Measurements from ENCODE around the gene MYOM1.
A peak's percentile ranks its signal among the peaks of the same experiment; 100 is the strongest.

Gene MYOM1

DNA sequence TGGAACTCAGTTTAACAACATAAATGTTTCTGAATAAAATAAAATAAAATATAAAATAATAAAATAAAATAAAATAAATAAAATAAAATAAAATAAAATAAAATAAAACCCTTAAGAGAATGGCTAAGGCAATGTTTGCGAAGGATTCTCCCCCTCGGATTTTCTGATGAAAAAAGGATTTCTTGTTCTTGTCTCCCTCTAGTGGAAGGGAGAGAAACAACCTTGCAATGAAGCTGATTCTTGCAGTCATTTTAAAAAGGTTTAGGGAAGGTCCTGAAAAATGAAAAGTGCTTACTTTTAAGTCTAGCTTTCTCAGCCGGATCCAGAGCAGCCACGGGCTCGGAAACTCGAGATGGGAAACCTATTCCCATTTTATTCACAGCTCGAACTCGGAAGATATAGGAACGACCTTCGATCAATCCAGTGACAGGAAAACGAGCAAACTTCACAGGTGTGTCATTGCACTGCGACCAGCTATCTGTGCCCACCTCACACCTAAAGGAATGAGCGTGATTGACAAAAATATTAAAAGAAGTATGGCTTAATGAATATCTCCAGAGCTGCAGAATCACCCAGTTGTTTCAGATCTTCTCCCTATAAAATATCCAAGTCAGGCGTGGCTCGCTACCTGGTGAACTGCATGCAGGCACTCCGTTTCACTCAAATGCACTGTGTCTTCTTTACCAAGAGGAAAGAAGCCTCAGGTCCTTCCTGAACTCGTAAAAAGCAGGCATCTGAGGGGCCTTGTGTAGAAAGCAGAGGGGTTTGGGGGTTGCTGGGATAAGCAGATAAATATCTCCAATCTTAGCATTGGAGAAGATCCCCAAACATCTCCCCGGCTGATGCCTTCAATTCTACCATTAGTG lies 68.1 kb downstream of the MYOM1 start:
- peak; percentile 38 for DNase-seq (ENCODE audit: low spot score)

DNA sequence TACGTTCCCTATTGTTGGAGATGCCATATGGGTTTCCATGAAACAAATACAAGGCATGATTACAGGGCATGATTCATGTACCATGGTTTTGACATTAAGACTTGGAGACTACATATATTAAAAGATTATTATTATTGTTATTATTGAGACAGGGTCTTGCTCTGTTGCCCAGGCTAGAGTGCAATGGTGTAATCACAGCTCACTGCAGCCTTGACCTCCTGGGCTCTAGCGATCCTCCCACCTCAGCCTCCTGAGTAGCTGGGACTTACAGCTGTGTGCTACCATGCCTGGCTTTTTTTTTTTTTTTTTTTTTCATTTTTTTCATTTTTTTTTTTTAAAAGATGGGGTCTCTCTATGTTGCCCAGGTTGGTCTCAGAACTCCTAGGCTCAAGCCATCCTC lies 69.1 kb downstream of the MYOM1 start:
- no peak for DNase-seq (ENCODE audit: low spot score)

DNA sequence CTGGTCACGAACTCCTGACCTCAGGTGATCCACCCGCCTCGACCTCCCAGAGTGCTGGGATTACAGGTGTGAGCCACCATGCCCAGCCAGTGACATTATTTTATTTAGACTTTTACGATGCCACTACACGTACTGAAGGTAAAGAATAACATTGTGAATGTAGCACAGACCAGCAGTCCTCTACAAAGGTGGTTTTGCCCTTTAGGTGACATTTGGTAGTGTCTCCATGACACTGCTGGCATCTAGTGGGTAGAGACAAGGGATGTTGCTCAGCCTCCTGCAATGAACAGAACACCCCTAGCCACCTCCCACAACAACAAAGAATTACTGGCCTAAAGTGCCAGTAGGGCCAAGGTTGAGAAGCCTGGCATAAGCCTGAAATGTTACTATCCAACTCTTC lies 69.5 kb downstream of the MYOM1 start:
- DNase-seq (ENCODE audit: low spot score) = no peak

DNA sequence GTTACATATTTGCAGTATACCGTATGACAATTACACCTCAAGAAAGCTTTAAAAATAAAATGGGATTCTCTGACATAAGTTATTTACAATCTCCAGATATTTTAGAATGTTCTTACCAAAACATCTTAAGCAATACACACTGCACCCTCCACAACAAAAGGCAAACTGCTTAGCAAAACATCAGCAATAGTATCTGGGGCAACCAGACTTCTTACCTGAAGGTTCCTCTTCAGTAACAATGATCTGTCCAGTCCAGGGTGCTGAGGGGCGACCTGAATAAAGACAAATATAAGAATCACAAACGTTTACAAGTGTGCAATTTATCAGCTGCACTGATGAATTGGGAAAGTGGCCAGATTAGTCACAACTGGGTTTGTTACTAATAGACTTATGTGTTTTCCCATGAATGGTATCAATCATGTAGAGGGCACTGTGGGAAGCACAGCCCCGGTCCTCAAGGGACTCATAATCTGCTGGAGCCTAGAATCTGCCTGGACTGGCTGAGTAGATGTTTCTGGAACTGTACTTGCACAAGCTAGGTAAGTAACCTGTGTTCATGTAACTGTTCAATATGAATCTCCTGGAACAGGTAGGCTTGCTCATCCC lies 70.7 kb downstream of the MYOM1 start:
- no peak for DNase-seq (ENCODE audit: low spot score)

DNA sequence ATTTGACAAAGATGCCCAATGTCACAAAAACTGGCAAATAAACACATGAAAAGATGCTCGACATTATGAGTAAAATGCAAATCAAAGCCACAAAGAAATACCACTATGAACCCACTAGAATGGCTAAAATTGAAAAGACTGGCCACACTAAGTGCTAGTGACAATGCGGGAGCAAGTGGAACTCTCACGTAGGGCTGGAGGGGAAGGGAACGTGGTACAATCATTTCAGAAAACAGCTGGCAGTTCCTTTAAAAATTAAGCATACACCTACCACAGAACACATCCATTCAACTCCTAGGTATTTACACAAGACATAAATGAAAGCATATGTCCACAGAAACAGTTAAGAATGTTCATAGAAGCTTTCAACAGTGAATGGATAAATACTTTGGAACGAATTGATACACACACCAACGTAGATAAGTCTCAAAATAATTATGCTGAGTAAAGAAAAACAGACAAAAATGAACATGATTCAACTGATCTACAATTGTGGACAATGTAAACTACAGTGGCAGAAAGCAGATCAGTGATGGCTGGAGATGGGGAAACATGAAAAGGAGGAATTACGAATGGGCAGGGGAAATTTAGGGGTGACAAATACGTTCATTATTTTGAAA lies 71.7 kb downstream of the MYOM1 start:
- DNase-seq (ENCODE audit: low spot score) = no peak

DNA sequence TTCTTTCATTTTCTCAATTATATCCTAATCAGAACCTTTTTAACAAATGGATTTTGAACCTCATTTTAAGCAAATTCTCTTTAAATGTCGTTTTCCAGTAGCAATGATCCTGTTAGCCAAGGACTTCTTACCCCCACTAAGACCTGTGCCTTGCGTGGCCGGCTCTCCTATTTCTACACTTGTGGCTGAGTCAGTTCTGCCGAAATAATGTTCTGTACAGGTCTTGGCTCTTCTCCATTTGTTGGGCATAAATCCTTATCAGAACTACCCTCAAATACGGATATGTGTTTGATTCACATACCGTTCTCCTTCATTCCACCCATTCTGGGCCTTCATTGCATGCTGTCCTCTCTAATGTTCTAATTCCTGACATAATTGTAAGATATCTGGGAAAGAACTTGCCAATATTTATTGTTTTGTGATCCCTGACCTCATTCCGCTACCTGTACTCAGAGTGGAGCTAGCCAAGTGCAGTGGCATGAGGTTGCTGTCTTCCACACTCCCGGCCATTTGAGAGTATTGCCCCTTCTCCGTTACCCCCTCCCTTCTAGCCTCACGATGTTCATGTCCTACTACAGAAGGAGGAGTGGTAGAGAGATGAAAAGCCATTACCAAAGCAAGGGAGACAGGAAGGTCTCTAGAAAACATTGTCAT lies 78.7 kb downstream of the MYOM1 start:
- DNase-seq (ENCODE audit: low spot score) = no peak

DNA sequence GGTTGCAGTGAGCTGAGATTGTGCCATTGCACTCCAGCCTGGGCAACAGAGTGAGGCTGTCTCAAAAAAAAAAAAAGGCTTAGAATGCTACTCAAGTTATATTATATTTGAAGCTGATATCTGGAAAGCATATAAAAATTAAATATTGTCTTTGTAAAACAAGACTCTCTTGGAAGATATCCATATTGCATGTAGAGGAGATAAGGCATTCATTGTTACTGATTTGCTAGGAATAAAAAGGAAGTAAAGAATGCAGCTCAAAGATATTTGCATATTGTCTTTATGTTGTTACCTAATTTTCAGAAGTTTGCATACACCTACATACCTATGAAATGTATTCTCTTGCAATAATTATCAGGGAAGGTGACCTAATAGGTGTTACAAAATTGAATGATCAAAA lies 79.4 kb downstream of the MYOM1 start:
- DNase-seq (ENCODE audit: low spot score) = no peak

DNA sequence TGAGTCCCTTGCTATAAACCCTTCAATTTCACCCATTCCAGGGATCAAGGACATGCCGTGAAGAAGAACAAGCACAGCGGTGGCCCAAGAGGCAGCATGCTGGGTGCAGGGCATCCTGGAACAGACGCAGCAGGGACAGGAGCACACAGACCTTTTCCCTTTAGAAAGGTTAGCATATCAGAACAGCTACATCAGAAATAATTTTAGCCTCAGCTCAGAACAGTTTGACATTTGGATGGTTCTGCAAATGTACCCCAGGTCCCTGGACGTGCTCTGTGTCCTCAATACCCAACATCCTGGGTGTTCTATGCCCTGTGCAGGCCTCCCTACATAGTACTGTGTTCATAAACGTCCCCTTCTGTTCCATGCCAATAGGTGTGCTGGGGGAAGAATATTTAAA lies 80.4 kb downstream of the MYOM1 start:
- no peak for DNase-seq (ENCODE audit: low spot score)

DNA sequence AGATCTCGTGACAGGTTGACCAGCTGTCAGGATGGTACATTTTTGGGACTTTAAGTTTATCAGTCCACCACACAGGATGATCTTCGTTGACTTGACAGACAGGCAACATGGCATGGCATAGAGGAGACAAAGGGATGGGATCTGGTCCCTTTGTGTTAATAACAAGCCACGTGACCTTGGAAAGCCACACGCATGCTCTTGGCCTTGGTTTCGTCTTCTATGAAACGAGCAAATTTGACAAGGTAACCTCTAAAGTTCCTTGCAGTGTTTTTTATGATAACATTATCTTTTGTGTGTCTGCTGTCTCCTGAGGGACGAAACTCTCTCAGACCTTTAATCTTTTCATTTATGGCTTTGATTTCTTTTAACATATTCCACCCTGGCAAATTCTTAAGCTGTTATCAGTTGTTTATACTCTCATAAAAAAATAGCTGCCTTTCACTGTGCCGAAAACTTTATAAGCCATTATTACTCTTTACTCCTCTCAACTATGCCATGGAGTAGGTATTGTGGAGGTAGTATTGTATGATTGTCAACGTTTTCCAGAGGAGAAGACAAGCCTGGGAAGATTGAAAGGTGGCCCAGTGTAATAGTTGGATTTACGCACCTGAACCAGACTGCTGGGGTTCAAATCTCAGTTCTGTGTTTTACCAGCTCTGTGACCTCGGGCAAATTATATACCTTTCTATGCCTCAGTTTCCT lies 81.3 kb downstream of the MYOM1 start:
- no peak for DNase-seq (ENCODE audit: low spot score)

DNA sequence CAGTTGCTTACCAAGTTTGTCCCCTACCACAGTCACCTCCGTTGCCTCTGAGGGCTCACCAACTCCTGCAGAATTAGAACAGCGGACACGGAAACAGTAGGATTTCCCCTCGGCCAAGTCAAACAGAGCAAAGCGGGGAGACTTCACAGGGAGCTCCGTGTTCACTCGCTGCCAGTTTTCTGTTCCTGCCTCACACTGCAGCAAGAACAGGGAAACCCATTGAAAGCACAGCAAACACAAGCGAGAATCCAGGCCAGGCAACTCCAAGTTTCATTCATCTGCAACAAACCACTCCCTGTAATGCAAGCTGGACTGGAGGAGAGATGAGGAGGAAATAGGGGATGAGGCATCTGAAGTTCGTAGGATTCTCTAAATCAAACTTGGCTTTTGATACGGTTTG lies 84.2 kb downstream of the MYOM1 start:
- no peak for DNase-seq (ENCODE audit: low spot score)

DNA sequence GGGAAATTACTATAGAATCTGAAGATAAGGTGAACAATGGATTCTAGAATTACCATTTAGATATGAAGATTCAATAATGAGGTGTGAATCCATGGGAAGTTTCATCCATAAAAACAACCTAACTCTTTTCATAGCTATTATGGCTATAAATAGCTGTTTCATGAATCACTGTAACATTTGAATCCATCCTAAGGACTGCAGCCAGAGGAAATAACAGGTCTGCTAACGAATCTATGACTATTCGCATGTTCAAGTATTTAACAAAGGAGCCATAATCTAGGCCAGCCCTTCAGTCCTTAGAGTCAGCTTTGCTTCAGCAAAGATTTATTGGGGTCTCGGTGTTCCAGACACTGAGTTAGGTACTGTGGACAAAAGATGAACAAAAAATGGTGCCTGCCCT lies 87.1 kb downstream of the MYOM1 start:
- DNase-seq (ENCODE audit: low spot score) = no peak

DNA sequence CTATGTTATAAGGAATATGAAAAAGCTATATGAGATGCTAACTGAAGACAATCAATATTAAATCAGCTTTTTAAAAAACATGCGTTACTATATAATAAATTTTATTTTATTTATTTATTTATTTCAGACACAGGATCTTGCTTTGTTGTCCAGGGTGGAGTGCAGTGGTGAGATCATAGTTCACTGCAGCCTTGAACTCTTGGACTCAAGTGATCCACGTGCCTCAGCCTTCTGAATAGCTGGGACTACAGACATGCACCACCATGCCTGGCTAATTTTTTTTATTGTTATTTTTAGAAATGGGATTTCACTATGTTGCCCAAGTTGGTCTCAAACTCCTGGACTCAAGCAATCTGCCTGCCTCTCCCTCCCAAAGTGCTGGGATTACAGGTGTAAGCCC lies 89.4 kb downstream of the MYOM1 start:
- DNase-seq (ENCODE audit: low spot score) = no peak

DNA sequence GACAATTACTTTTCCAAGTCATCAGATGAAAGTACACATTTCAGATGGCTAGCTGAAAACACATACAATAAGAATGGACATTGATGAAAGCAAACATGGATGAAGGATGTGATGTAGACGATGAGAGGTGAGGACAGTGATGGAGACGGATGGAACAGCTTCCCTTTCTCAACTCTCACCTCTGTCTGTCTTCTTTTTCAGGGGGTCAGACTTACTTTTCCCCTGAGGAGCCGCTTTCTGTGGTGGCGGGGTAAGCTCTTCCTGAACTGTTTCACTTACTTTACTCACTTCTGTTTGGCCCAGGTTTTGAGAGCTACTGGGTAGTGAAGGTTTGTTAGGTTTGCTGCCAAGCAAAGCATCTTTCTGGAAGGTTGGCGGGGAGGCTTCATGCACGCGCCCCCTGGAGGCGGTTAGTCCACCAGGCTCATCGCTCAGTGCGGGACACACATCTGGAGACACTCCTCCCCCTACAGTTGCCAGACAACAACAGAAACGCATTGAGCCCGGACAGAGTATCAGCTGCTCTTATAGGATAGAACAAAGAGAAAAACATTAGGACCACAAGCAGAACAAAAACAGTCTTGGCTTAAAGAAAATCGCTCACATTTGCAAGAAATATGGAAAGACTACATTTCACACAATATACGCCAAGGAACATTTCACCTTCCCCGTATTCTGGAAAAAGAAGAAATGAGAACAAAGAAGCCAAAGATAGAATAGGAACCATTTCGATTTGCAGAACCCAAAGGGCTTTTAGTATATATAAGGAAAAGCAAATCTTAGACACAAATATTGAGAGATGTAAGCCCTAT lies 90.5 kb downstream of the MYOM1 start:
- peak; percentile 74 for DNase-seq (ENCODE audit: low spot score)

DNA sequence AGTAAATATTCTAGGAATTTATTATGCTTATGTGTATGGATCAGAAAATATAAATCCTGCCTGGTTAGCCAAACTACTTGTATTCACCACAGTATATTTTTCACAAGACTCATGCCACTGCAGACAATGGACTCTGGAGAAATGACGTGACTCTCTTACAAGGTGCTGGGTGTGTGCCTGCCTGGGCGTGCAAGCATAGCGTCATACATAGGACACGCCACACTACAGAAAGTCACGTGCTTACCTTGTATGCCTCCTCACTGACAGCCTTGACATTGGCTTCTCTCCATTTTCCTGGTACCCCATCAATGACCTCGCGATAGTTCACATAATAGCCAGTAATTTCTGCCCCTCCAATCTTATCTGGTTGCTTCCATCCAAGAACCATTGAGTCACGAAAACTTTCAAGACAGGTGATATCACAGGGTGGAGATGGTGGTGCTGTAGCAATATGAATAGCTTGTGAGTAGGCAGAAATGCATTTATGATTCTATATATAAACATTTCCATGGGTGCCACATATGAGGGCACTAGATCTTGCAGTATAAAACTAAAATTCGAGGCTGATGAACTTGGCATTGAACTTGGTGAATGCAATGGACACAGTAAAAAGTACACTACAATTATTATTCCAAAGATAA lies 93.2 kb downstream of the MYOM1 start:
- DNase-seq (ENCODE audit: low spot score) = no peak

DNA sequence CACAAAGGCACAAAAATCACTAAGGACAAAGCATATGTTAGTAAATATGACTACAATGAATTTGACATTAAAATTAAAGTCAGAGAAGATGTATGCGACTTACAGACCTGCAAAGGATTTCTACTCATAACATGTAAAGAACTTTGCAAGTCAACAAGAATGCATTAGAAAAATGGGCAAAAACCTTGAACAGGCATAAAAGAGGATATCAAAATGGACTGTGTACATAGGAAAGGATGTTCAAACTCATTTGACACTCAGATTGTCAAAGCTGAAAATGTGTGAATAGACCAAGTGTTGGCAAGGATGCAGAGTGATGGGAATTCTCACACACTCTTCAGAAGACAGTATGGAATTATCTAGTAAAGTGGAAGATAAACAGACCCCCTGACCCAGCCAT lies 94.9 kb downstream of the MYOM1 start:
- DNase-seq (ENCODE audit: low spot score) = no peak

DNA sequence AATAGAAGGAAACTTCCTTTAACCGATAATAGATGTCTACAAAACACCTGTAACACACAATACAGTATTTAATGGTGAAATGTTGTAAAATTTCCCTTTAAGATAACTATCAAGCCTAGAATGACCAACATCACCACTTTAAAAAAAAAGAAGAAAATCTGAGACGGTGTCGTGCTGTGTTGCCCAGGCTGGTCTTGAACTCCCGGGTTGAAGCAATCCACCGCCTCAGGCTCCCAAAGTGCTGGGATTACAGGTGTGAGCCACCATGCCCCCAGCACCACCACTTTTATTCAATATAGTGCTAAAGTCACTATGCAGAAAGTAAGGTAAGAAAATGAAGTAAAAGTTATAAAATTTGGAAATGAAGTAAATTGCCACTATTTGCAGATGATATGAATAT lies 96.9 kb downstream of the MYOM1 start:
- no peak for DNase-seq (ENCODE audit: low spot score)

DNA sequence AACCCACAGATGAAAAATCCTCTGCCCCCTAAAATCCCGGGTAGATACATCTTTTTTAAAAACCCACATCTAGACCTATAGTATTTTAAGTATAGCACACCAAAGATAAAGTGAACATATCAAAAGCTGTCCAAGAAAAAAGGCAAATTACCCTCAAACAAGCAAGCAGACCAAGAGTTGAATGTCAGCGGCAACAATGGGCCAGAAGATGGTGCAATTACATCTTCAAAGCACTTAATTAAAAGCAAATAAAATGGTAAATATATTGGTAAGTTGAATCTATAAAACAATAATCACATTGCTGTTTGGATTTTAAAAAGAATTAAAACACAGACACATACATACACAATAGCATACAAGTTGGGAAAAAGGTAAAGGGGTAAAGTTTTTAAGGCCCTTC lies 98.5 kb downstream of the MYOM1 start:
- no peak for DNase-seq (ENCODE audit: low spot score)

DNA sequence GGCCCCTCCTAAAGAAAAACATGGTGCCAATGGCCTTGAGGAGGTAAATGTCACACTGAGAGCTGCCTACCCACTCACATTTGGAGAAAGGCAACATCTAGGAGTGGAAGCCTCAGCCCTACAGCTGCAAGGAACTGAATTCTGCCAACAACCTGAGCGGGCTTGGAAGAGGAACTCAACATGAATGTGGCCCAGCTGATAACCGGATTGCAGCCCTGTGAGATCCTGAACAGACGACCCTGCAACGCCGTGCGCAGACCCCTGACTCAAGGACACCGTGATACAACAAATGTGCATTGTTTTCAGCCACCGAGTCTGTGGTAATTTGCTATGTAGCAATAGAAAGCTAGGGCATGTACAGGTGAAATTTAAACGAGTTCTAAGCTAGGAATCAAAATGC lies 99.4 kb downstream of the MYOM1 start:
- no peak for DNase-seq (ENCODE audit: low spot score)

DNA sequence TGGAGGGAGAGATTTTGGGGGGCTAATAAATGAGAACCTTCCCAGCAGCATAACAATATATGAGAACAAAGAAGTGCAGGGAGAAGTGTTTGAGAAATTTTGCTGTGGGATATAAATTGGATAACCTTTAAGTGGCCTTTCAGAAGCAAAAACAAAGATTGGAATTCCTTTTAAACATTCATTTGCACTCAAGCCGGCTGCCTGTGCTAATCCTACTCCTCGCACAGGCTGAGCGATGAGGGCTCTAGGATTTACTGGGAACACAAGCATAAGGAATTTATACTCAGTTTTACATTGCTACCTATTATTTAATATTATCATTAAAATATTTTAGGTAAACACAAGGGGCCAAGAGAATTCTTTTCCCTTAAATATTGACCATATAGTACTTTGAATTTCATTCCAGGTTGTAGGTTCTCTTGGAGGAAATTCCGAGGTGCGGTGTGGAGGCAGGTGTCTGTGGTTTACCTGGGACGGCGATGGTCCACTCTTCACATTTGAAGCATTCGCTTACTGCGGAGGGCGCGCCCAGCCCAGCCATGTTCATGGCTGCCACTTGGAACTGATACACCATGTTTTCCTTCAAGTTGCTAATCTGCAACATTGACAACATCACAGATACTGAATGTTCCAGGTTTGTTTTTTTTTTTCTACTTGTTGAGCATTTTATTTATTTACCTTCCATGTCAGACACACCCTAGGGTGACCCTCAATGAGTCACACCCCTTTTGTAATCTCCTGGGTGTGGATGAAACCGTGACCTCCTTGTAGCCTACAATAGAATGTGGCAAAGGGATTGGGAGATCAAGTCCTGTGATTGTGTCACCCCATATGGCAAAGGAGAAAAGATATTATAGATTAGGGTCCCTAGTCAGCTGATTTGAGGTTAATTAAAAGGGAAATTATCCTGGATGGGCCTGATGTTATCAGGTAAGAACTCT lies 100.1 kb downstream of the MYOM1 start:
- DNase-seq (ENCODE audit: low spot score) = no peak

Measured in HuH-7.5 (cell line).